AG20443 (cell line): ENCODE results near the gene C16orf74.

Experiments
- DNase-seq: peaks from one replicate; pipeline ENCODE4 v3.0.0; 2012; ENCODE audit warnings: low spot score, mixed read lengths

Gene C16orf74

DNA sequence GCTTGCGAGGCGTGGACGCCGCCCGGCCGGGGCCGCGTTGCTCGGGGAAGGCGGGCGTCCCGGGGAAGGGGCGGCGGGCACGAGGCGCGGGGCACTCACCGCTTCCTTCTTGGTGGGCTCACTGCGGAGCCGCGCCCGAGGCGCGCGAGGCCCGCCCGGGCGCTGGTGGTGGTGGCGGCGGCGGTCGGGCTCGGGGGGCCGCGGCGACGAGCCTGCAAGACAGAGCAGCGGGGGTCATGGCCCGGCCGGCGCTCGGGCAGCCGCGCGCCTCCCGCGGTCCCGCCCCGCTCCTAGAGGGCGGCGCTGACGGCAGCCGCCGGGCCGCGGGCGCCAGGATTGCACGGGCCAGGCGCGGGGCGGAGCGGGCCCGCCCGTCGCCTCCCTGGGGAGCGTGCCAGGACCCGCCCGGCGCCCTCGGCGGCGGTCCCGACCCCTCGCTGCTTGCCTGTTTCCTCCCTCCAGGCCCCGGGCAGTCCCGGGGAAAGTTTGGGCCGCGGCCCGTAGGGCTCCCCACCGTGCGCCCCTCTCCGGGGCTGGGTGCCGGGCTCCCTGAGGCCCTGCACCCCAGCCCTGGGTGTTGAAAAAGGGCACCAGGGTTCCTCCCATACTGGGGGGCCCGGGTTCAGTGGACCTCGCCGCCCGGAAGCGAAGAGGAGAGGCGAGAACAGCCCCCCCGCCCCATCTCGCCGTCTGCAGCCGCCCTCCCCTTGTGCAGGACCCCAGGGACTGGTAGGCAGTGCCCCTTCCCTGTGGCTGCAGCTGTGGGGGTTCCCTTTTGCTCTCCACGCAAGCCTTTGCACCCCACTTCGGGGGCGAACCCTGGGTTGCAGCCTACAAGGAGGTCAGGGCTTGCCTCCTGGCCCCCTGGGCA lies at the start of gene C16orf74:
Gene C16orf74 (minus strand): TSS at position 270 of the 871 bp plus-strand sequence. CDS start 15,879 bp downstream, outside the sequence.
- peak; percentile 96 for DNase-seq

DNA sequence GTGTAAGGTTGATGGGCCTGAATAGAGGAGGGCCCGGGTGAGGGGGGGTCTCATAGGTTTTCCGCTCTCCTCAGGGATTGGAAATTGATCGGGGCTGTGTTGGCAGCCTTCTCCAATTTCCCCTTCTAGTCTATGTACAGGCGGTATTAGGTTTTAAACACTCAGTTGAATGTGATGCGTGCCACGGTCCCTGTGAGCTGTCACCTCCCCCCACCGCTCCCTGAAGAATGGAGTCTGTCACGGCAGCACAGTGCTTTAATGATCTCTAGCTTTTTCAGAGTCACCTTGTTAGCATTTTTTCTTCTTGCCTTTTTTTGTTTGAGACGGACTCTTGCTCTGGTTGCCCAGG lies 49.4 kb upstream of the C16orf74 start:
- DNase-seq, result peak; percentile 51

DNA sequence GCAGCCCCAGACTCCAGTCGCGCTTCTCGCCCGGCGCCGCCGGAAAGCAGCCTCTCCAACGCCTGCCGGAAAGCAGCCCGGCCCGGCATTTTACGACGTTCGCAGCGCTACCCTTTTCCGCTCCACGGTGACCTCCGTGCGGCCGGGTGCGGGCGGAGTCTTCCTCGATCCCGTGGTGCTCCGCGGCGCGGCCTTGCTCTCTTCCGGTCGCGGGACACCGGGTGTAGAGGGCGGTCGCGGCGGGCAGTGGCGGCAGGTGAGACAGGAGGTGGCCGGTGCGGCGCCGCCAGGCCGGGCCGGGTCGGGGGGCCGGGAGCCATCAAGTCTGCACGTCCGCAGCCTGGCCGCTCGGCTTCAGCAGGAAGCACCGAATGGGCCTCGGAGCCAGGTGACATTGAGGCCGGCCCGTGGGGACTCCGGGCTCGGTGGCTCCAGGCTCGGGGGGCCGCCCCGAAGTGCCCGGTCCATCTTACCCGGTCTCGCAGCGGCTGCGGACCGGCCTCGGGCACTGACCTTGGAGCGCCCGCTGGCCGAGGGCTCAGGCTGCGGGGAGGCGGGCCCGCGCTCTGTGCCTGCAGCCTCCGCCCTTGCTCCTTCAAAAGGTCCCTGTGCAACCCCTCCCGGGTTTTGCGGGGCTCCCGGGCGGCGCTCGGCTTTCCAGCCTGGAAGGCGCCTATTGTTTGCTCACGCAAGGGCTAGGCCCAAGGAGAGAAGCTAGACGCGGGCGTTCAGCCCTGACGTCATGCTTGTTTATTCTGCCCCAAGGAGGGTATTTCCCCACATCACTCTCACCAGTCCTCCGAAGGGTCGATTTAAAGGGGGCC lies 48.8 kb upstream of the C16orf74 start, which contains the start of the genes COX4I1 and EMC8:
Gene COX4I1 (plus strand): TSS at position 199 of the 824 bp plus-strand sequence. CDS start 1,511 bp downstream, outside the sequence.
Gene EMC8 (minus strand): TSS at position 48 of the 824 bp plus-strand sequence. CDS start 249 bp downstream, outside the sequence.
- peak; percentile 98 for DNase-seq

DNA sequence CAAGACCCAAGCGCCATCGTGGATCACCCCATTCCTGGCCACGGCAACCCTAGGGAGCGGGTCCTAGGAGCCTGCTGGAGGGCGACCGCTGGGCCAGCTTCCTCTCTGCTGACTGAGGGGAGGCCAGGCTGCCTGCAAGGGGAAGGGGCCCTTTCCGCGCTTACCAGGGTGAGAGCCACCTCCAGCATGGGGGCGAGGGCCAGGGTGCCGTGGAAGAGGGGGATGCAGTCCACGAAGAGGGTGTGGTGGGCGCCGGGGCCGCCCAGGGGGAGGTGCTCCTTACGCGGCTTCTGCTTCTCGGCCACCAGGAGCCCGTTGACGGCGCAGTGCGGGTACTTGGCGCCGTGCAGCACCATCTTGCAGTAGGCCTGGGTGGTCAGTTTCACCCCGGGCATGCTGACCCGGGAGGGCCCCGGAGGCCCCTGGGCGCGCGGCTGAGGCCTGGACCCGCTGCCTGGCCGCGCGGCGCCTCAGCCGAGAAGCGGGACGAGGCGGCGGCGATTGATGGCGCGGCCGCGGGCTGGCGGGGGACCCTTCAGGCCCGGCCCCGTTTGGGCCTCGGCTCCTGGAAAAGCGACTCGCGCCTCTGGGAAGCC lies 48.1 kb upstream of the C16orf74 start:
- peak; percentile 83 for DNase-seq

DNA sequence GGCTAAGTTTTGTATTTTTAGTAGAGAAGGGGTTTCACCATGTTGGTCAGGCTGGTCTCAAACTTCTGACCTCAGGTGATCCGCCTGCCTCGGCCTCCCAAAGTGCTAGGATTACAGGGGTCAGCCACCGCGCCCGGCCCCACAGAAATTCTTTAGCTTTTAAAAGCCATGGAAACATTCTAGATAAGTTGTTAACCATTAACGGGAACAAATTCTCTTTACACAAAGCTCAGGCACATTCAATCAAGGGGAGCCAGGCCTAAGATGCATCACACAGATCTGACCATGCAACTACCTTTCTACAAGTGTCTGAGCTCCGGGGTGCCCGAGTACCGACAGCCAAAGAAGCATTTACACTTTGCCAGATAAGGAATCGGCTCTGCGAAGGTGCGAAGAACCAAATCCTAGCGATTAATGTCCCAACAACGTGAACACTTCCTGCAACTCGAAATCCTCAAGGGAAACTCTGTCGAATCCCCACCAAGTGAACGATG lies 47.4 kb upstream of the C16orf74 start:
- no peak for DNase-seq

DNA sequence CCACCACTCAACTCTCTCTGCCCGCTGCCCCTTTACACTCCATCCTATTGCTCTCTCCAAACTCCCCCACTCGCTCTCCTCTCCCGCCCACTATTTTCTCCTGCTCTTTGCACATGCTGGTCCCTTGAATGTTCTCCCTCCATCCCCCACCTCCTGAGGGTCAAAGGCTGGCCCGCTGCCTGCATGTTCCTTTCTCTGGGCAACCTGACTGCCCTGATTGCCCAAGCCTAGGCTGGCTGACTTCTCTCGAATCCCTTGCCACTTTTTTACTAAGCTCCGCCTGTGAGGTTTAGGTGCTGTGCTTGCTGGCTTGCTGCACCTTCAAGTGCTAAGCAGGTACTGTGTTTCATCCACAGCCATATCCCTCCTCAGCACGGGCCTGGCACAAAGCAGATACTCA lies 45.7 kb upstream of the C16orf74 start:
- DNase-seq, result no peak

DNA sequence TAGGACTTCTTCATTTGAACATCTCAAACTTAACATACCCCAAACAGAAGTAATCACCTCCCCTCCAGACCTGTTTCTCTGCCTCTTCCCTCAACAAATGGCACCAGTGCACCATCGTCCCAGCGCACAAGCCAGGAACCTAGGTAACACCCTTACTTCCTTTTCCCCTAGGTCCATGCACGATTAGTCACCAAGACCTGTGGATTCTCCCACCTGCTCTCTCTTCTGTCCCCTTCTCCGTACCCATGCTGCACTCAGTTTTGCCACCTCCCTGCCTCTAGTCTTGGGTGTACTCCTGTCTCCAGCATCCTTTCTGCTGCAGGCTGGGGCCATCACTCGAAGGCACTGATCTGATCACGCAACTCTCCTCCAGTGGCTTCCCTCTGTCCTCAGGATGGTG lies 45.3 kb upstream of the C16orf74 start:
- DNase-seq, result no peak

DNA sequence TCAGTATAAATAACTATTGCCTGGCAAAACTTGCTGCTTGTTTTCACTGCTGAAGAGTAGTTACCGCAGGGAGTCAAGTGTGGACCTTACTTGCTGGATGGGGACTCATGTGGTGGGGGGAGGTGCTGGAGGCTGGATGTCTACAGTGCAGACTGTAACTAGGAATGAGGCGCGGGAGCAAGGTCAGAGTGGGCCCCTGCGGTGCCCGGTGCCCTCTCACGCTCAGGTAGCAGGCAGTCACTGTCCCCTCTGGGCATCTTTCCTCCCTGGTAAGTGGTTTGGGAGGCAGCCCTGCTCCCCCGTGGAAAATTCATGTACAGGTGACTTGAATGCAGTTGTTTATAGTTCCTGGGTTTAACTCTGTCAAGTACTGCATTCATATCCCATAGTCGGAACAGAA lies 43.8 kb upstream of the C16orf74 start:
- no peak for DNase-seq

DNA sequence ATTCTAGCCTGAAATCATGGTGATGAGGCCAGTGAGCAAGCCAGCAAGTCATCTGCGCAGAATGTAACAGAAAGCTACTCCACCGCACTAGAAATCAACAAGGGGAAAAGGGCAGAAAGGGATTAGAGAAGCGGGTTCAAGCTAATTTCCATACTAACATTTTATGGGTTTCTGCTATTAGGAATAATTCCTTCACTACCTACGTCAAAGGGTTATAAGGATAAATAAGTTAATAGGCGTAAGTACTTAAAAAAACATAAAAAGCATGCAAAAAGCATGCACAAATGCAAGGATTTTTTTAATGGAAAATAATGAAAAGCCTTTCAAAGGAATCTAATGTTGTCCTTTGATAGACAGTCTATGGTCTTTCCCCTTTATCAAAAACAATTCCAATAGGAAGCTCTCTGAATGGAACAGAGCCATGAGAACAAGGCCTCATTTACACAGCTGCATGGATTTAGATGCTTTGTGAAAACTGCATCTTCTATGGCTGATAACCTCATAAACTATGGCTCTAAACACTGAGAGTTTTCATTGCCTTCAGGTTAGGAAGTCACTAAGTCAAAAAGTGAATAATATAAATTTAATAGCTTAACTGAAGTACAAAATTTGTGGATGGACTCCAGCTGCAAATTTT lies 42.9 kb upstream of the C16orf74 start:
- DNase-seq, result no peak

DNA sequence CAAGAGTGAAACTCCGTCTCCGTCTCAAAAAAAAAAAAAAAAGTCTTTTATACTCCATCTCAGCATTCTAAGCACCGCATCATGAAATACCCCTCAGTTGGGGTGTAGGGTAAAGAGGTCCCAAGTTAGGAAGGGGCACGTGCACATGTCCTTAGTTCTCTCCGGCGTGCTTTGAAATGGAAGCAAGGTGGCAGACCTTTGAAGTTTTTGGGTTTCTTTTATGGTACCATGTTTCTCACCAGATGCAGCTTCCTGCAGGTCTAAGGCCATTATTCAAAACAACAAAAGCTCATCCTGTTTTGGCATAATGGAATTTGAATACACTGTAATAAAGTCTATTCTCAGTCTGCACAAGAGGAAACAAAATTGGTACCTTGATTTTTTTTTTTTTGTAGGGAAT lies 38.9 kb upstream of the C16orf74 start:
- DNase-seq, result no peak

DNA sequence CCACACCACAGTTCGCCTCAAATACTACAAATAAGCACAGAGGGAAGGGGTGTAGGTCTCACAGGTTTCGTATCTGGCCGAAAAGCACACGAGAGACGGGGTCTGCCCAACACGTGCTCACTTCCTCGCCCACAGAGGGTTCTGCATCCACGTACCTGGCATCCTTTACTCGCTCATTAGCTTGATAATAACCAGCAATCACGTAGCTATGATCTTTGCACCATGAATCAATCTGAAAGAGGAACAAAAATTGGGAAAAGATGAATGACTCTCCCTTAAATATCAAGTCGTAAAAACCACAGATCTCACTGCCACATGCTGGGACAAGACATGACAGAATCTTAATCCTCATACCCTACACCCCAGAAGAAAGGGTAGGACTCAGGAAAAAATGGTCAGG lies 37.9 kb upstream of the C16orf74 start:
- DNase-seq, result no peak

DNA sequence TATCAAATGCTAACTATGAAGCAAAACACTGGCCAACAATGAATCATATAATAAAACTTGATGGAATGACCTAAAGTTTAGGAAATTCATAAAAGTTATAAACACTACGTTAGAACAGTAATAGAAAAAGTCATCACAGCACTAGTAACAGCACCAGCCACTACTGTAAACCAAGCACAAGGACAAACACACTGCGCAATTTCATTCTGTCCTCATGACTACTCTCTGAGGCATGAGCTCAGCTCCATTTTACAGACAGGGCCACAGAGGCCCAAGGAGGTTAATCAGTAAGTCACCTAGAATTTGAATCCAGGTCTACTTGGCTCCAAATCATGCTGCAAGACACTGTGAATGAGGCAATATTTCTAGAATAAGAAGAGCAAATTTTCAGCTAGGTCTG lies 35.0 kb upstream of the C16orf74 start:
- no peak for DNase-seq

DNA sequence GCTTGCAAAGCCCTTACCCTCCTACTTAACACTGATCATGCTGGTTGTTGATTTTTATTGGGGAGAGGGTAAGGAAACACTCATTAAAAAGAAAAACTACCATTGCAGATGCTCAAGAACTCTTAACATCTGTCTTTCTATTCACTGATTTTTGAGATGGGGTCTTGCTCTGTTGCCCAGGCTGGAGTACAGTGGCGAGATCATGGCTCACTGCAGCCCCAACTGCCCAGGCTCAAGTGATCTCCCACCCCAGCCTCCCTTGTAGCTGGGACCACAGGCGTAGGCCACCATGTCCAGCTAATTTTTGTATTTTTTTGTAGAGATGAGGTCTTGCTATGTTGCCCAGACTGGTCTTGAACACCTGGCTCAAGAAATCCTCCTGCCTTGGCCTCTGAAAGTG lies 33.9 kb upstream of the C16orf74 start:
- DNase-seq, result no peak

DNA sequence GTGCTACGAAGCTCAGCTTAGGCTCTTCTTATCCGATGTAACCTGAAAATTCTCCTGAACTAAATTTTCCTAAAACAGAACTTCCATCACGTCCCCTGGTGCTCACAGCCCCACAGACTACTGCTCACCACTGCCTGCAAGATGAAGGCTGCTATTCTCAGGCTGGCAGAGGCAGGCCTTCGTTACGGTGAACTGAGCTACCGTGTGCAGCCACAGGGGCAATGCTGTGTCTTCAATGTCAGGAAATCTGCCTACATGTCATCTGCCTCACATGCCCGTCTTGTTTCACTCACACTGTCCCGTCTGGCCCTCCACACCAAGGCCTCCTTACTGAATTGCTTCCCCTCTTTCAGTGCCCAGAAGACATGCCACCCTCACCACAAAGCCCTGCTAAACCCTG lies 32.5 kb upstream of the C16orf74 start:
- DNase-seq, result no peak

DNA sequence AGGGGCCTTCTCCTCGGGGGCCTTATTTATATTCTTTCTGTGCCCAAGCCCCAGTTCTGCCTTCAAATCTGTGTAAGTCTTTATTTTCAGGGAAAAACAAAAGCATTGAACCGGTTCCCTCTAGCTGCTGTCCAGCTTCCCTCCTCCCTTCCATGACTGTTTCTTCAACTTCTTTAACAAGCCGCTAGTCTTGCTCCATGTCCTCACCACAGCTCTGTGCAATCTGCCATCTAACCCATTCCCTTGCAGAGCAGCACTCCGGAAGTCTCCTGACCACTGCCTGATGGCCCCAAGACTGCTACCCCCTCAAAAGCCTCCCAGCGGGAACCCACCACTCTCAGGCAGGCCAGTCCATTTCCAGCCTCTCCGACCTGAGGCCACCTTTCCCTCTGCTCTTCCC lies 31.6 kb upstream of the C16orf74 start:
- DNase-seq, result peak; percentile 24

DNA sequence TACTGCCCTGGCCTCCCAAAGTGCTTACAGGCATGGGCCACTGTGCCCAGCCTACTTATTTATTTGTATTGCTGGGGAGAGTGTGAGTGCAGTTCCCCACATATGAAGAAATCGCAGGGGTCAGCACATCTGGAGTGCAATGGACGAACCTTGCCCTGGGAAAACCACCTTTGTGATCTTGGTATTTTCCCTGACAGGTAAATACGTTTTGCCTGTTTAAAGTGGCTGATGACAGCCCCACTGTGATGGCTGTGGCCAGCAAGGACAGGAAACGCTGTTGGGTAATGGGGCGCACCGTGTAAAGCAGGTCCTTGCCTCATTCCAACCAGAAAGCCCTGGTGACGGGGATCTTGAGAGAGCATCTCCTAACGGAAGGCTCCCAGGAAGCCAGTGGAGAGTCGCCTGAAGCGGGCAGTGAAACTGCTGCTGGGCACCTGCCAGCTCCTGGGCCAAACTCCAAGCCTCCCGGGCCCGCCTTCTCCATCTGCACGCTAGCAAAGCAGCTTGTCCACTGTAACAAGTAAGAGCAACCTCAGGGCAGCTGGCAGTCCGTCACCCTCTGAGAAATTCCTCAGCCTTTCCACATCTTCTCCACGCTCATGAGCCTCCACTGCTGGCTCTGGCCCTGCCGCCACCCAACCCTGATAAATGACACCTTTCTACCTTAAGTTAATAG lies 30.9 kb upstream of the C16orf74 start:
- DNase-seq, result peak; percentile 81

DNA sequence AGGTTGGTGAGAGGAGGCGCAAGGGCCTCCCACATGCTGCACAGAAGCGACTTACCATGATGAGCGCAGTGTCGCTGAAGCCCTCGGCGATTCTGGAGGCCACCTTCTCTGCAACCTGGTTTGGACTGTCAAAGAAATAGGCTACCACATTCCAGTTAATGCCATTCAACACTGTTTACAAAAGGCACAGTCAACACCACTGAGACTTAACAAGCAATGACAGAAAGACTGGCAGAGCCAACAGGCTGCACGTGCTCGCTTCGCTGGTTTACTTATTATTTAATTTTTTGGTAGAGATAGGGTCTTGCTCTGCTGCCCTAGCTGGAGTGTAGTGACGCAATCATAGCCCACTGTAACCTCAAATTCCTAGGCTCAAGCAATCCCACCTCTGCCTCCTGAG lies 30.3 kb upstream of the C16orf74 start:
- no peak for DNase-seq

DNA sequence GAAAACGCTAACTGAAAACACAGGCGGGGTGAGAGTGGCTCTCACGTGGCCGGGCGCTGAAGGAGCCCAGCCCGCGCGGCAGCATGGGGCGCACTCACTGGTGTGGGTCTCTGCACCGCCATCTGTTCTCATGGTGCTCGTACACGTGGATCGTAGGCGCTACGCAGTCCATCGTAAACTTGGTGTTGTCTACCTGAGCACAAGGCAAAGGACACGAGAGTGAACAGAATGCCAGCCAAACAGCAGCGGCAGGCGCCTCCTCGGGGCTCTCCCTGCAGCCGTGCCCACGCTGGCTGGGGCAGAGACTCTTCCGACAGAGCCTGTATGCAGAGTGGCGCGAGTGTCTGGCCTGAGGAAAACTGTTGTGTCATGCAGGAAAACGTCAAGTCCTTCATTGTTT lies 29.4 kb upstream of the C16orf74 start:
- no peak for DNase-seq

DNA sequence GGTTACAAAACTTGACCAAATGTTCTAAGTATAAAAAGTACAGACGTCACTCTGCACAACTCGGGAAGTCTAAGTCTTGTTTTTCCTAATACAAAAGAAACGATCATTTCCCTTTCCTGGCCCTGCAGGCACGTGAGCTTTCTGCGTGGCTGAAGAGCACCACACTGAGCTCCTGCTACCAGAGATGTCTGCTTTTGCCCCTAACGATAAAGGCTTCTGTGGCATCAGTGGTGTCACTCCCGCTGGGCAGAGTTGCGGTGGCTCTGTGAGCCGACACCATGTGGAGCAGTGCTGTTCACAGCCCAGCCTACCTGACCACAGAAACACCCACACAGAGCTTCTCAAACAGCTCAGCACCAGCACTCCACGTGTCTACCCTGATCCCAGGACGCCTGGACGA lies 28.0 kb upstream of the C16orf74 start:
- no peak for DNase-seq

DNA sequence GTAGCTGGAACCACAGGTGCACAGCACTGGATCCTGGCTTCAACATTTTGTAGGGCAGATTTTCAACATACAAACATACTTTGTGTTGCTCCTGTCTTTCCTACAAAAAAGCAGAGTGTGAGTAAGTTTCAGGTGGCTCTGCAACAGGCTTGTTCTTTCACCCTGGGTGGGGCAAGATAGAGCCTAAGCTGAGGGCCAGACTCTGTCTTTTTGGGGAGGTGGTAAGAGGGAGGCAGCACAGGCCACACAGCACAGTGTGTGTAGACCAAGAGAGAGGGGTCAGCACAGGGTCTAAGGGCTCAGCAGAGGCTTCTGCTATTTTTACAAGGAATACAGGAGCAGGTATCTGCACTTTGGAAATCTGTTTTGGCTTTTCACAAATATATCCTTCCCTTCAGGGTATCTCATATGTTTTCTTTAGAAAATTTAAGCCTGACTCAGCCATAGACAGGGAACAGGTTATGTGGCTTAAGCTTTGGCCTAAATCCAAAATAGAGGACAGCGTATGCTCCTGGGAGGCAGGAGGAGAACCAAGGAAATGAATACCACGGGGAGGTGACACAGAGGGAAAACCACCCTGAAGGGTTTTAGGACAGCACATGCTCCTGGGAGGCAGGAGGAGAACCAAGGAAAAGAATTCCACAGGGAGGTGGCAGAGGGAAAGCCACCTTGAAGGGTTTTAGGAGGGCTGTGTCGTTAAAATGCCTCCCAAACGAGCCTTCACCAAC lies 26.9 kb upstream of the C16orf74 start:
- DNase-seq, result no peak

DNA sequence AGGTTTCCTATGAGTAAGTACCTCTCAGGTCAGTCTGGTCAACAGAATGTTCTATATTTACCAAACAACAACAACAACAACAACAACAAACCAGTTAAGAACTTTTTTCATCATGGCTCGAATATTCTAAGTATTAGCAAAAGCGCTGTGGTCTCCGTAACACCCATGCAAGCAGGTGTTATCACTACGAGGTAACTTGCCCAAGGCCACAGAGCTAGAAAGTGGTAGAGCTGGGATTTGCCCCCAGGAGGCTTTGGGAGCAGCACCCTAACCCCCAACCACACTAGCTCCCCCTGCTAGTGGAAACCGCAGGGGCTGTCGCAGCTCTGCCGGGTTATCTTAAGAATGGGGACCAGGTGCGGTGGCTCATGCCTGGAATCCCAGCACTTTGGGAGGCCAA lies 23.9 kb upstream of the C16orf74 start:
- no peak for DNase-seq
